ENCODE data around the gene LAMTOR1. TPM values are rescaled to one million over a fixed set of nuclear protein-coding genes. Genes with fewer than 3 reads are reported as not detected.

The LAMTOR1 gene
- polyA plus RNA-seq, 5 donors: 91.7 to 121 (median 98.5) TPM

DNA sequence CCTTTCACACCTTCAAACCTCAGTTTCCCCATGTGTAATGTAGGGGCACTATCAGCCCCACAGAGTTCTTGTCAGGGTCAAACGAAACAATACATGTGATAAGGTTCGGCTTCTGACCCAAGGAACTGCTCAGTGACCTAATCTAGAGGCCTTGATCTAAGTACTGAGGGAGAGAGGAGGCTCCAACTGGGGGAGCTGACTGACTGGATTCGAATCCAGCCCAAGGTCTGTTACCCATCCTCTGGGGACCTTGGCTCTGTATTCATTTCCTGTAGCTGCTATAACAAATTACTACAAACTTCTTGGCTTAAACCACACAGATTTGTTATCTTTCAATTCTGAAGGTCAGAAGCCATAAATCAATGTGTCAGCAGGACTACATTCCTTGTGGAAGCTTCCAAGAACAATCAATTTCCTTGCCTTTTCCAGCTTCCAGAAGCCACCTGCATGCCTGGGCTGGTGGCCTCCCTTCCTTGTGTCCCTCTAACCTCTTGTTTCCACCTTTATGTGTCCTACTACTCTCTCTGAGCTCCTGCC lies 20.1 kb upstream of the LAMTOR1 start:
- no peak for DNase-seq

- no peak for DNase-seq
Measured at GRCh38 chr11:72122607-72123006, 19.5 kb upstream of the LAMTOR1 start.

DNA sequence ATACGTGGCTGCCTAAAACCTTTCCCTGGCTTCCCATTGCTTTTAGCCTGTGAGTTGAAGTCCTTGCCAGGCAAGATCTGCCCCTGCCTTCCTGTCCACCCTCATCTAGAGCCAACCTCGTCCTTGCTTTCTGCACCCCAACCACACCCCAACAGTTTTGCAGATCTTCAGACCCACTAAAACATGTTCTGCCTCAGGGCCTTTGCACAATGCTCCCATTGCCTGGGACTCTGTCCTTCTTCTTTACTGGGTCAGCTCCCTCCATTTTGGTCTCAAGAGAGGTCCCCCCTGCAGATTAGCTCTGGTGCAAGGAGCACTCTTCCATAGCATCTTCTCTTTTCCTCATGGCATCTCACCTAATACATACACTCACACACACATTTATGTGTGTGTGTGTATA lies 17.8 kb upstream of the LAMTOR1 start:
- DNase-seq: no peak

- no peak for DNase-seq
Measured at GRCh38 chr11:72119198-72119597, 16.1 kb upstream of the LAMTOR1 start.

- no peak for DNase-seq
Measured at GRCh38 chr11:72116019-72116755, 13.1 kb upstream of the LAMTOR1 start.

GRCh38 chr11:72114570-72114969 lies 11.5 kb upstream of the LAMTOR1 start:
- no peak for DNase-seq

- no peak for DNase-seq
Measured at GRCh38 chr11:72112978-72113808, 10.1 kb upstream of the LAMTOR1 start.

DNA sequence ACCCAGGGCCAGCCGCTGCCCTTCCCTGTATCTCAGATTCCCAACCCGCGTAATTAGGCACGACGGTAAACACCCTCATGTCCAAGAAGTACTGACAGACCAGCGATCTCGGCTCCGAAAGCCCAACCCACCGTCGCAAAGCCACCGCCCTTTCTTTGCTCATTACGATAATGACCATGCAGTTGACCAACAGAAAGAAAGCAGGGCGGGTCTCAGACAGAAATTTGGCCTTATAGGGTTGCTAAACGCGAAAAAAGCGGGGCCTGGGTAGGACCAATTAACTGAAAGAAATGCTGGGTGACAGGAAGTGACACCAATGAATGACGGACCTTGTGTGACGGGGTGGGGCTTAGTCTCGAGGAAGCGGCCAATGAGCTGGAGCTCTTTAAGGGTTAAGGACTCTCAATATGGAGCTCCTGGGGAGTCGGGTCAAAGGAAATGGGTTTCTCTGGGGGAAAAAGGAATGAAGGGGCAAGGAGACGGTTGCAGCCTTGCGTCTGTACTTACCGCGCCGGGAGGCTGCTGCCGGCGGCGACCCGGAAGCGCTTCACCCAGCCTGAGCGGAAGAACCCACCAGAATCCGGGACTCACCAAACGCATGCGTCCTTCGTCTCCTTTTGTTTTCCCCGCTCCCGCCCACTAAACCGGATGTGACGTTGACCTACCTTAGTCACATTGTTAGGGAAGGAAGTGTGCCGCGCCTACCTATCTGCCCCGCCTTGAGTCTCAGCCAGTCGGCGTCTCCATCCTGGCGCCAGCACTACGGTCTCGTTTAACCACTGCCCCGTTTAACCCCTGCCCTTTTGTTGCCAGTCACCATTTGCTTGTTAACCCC lies 9.3 kb upstream of the LAMTOR1 start, which contains the start of gene ANAPC15:
ANAPC15 (minus strand) TSS at position 553 of the 835 bp plus-strand sequence. CDS start 1,419 bp downstream, outside the sequence.
- DNase-seq: peak; percentile 99

DNA sequence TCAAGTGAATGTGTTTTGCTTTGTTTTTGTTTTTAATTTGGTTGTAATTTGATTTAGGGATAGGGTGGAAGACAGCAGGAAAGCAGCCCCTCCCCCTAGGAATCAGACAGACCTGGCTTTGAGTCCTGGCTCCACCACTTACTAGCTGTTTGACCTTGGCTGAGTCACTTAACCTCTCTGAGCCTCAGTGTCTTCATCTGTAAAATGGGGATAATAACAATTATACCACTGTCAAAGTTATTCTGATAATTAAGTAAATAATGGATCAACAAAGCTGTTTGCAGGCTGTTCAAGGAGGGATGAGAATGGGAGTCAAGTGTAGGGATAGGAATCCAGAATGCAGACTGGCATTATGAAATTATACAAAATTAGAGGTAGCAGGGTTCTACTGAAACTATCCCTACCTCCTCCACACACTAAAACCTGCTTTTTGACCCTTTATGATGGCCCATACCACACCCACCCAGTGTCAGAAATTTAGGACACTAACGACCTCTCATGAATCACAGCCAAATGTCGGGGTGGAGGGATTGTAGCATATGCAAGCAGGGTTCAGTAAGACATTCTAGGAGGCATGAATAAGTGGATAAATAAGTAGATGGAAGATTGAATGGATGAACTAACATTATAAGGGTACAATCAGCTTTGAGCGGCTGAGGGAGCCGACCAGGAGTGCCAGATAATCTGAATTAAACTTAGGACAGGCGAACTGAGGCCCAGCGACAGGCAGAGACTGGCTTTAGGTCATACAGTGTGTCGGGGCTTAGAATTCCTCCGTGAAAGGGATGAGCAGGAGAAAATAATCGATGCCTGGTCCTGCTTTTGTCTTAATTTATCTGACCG lies 8.4 kb upstream of the LAMTOR1 start:
- no peak for DNase-seq

- DNase-seq: no peak
Measured at GRCh38 chr11:72105888-72106287, 2.8 kb upstream of the LAMTOR1 start, which contains the start of gene TOMT. Gene TOMT (plus strand): TSS chr11:72105924. CDS start chr11:72105952, 28 bp downstream.

- DNase-seq: no peak
Measured at GRCh38 chr11:72103754-72104167, 664 bp upstream of the LAMTOR1 start.

DNA sequence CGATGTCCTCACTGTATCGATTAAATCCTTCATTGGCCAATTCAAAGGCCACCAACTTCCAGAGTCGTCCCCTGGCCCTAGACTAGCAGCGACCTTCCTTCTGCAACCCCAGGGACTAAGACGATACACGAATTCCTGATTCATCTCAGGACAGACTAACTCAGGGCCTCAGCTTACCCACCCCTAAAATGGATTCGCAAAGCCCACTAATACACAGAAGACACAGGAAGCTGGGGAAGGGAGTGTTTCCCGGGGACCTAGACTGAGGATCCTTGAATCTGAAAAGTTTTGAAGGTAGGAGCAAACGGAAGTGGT lies 509 bp downstream of the LAMTOR1 start:
- DNase-seq: no peak

GRCh38 chr11:72102162-72102561 lies 935 bp downstream of the LAMTOR1 start:
- DNase-seq: no peak

- no peak for DNase-seq
Measured at GRCh38 chr11:72100462-72100861, 2.6 kb downstream of the LAMTOR1 start.

- DNase-seq: no peak
Measured at GRCh38 chr11:72100009-72100408, 3.1 kb downstream of the LAMTOR1 start.

GRCh38 chr11:72098741-72099140 lies 4.4 kb downstream of the LAMTOR1 start:
- no peak for DNase-seq

DNA sequence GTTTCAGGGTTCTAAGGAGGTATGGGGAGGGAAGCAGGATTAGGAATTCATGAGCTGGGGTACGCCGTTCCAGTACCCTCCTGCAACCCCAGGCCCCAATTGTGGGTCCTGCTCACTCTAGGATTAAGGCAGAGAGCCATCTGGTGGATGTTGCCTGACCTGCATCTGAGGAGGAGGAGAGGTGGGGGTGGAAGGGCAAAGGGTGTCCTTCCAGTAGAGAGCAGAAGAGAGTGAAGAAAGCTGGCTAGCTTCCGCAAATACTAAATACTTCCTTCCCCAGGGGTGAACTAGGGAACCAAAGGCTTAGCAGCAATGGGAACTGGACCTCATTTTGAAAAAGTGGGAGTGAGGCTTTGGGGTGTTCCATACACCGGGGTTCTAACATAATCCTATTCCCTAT lies 11.8 kb downstream of the LAMTOR1 start:
- no peak for DNase-seq

GRCh38 chr11:72088076-72088808 lies 14.9 kb downstream of the LAMTOR1 start:
- DNase-seq: no peak

GRCh38 chr11:72085621-72086351 lies 17.3 kb downstream of the LAMTOR1 start:
- DNase-seq: no peak
